Osteoblast (primary cell): ENCODE measurements around the gene PSMC1. TPM values are rescaled to one million over a fixed set of nuclear protein-coding genes. Genes with fewer than 3 reads are reported as not detected.

Experiments
- DNase-seq: peaks from one replicate; pipeline ENCODE4 v3.0.0; 2011; ENCODE audit warnings: low spot score, mixed read lengths; ENCODE audit not compliant: insufficient read length; ENCODE audit errors: missing footprints
- H2AFZ ChIP-seq: 2 replicates; pipeline ENCODE4 v1.6.0; 2011; ENCODE audit warnings: mild to moderate bottlenecking, low read length
- H3K27ac ChIP-seq: 2 replicates; pipeline ENCODE4 v1.5.1; 2011; ENCODE audit warnings: mild to moderate bottlenecking, low read depth, low read length, moderate library complexity
- H3K27me3 ChIP-seq: 2 replicates; pipeline ENCODE4 v1.6.0; 2012; ENCODE audit warnings: mild to moderate bottlenecking, control low read depth, inconsistent platforms, low read length, moderate library complexity; ENCODE audit not compliant: insufficient read depth
- H3K36me3 ChIP-seq: 2 replicates; pipeline ENCODE4 v1.5.1; 2011; ENCODE audit warnings: mild to moderate bottlenecking, low read length, control low read depth, moderate library complexity; ENCODE audit not compliant: insufficient read depth
- H3K4me1 ChIP-seq: 2 replicates; pipeline ENCODE4 v1.5.1; 2011; ENCODE audit warnings: mild to moderate bottlenecking, low read length, control low read depth, moderate library complexity; ENCODE audit not compliant: insufficient read depth
- H3K4me2 ChIP-seq: 2 replicates; pipeline ENCODE4 v1.6.0; 2011; ENCODE audit warnings: mild to moderate bottlenecking, low read length; ENCODE audit not compliant: insufficient read depth
- H3K4me3 ChIP-seq: fragments of 200-600 bp; sonication (generic); 3 replicates; pipeline ENCODE4 v1.5.1; 2012; ENCODE audit warnings: mild to moderate bottlenecking, low read length, inconsistent platforms; ENCODE audit not compliant: insufficient read depth
- H3K79me2 ChIP-seq: 2 replicates; pipeline ENCODE4 v1.6.0; 2012; ENCODE audit warnings: mild to moderate bottlenecking, low read length, control low read depth, inconsistent platforms; ENCODE audit not compliant: insufficient read depth
- H3K9me3 ChIP-seq: 2 replicates; pipeline ENCODE4 v1.5.1; 2011; ENCODE audit warnings: low read depth, low read length, control low read depth
- H4K20me1 ChIP-seq: 2 replicates; pipeline ENCODE4 v1.6.0; 2012; ENCODE audit warnings: mild to moderate bottlenecking, low read length, control low read depth; ENCODE audit not compliant: insufficient read depth
- CTCF ChIP-seq: IDR thresholded peaks from 2 replicates; pipeline ENCODE4 v1.5.1; 2011; ENCODE audit warnings: mild to moderate bottlenecking, low read depth, low read length, moderate library complexity; ENCODE audit errors: extremely low read depth
- total RNA-seq: library from RNA; depleted of rRNA; stranded (reverse); fragments of >200 nt; gene quantifications from 2 replicates; pipeline ENCODE4 v1.2.3, GENCODE V29; 2012

PSMC1 gene
- total RNA-seq, 1 donor: 94.8 TPM

- H3K27ac ChIP-seq: peak overlapping the region; percentile 0
- no peak overlapping the region for H2AFZ ChIP-seq
- H3K4me2 ChIP-seq: peak overlapping the region; percentile 24
- H3K79me2 ChIP-seq: no peaks in the 10 kb centered on the region
- TF ChIP-seq CTCF: no peak
- H3K4me3 ChIP-seq: no peak overlapping the region
- peak; percentile 91 for DNase-seq
- no peaks in the 10 kb centered on the region for H3K9me3 ChIP-seq
- peaks cover 13% of the 10 kb centered on the region for H3K4me1 ChIP-seq
- no peaks in the 10 kb centered on the region for H3K27me3 ChIP-seq
- peaks cover 20% of the 10 kb centered on the region for H3K36me3 ChIP-seq
- H4K20me1 ChIP-seq: no peaks in the 10 kb centered on the region
Observed at GRCh38 chr14:90295870-90296516, 39.6 kb downstream of the PSMC1 start.

- H3K36me3 ChIP-seq: peaks cover 20% of the 10 kb centered on the region
- no peaks in the 10 kb centered on the region for H3K27me3 ChIP-seq
Observed at GRCh38 chr14:90296641-90297040, 40.3 kb downstream of the PSMC1 start.

GRCh38 chr14:90297876-90298629, 41.7 kb downstream of the PSMC1 start:
- Histone ChIP-seq H3K36me3 (peaks cover 13% of the 10 kb centered on the region), H3K4me2 (no peak overlapping the region), H2AFZ (no peak overlapping the region), H3K9me3 (no peaks in the 10 kb centered on the region), H3K4me1 (peaks cover 13% of the 10 kb centered on the region), H3K79me2 (no peaks in the 10 kb centered on the region), H3K27me3 (no peaks in the 10 kb centered on the region), H4K20me1 (no peaks in the 10 kb centered on the region), H3K4me3 (no peak overlapping the region), H3K27ac (no peak overlapping the region)
- no peak for DNase-seq
- no peak for TF ChIP-seq CTCF

More at GRCh38 chr14:90296641-90297040, 40.3 kb downstream of the PSMC1 start:
- H3K4me3 ChIP-seq: no peak overlapping the region
- H3K9me3 ChIP-seq: no peaks in the 10 kb centered on the region
- peak overlapping the region; percentile 0 for H3K27ac ChIP-seq
- no peaks in the 10 kb centered on the region for H3K79me2 ChIP-seq
- no peak for DNase-seq
- H2AFZ ChIP-seq: no peak overlapping the region
- H3K4me2 ChIP-seq: no peak overlapping the region
- H3K4me1 ChIP-seq: peaks cover 13% of the 10 kb centered on the region
- TF ChIP-seq CTCF: no peak
- H4K20me1 ChIP-seq: no peaks in the 10 kb centered on the region

GRCh38 chr14:90299408-90299807, 43.1 kb downstream of the PSMC1 start:
- DNase-seq: no peak
- no peaks in the 10 kb centered on the region for H4K20me1 ChIP-seq
- H3K27ac ChIP-seq: no peak overlapping the region
- H3K79me2 ChIP-seq: no peaks in the 10 kb centered on the region
- no peaks in the 10 kb centered on the region for H3K9me3 ChIP-seq
- TF ChIP-seq CTCF: no peak
- no peak overlapping the region for H2AFZ ChIP-seq
- H3K4me3 ChIP-seq: no peak overlapping the region
- H3K4me1 ChIP-seq: peaks cover 13% of the 10 kb centered on the region
- no peak overlapping the region for H3K4me2 ChIP-seq
- peaks cover 22% of the 10 kb centered on the region for H3K36me3 ChIP-seq
- H3K27me3 ChIP-seq: no peaks in the 10 kb centered on the region
